Right atrium auricular region (tissue), 2 donors: Measurements from ENCODE around the gene AP1S2. TPM values are rescaled to one million over a fixed set of nuclear protein-coding genes. Genes with fewer than 3 reads are reported as not detected.

ENCODE experiments used
- DNase-seq: peaks from one replicate; pipeline ENCODE4 v3.0.0-alpha.2; 2019; ENCODE audit warnings: low spot score
- H3K27ac ChIP-seq, 2 donors: fragments of 200-600 bp; sonication (generic); 1 replicate in 1 of 2; 2 replicates in 1 of 2; pipeline ENCODE4 v1.5.1; 2016 to 2019
- H3K27me3 ChIP-seq, 2 donors: fragments of 200-600 bp; sonication (generic); one replicate each; pipeline versions ENCODE4 v1.5.1 to v1.6.0; 2017 to 2019
- H3K36me3 ChIP-seq: fragments of 200-600 bp; sonication (generic); one replicate; pipeline ENCODE4 v1.5.1; 2016
- H3K4me1 ChIP-seq, 2 donors: fragments of 200-600 bp; sonication (generic); one replicate each; pipeline versions ENCODE4 v1.5.1 to v1.6.0; 2017 to 2019
- H3K4me3 ChIP-seq, 2 donors: fragments of 200-600 bp; sonication (generic); 1 replicate in 1 of 2; 2 replicates in 1 of 2; pipeline ENCODE4 v1.5.1; 2017 to 2019; ENCODE audit warnings: mild to moderate bottlenecking in 1 of 2, moderate library complexity in 1 of 2
- H3K9me3 ChIP-seq, 2 donors: fragments of 200-600 bp; sonication (generic); one replicate each; pipeline ENCODE4 v1.5.1; 2019
- CTCF ChIP-seq, 2 donors: fragments of 200-600 bp; sonication (generic); IDR thresholded peaks; one replicate each; pipeline ENCODE4 v1.5.1; 2019; ENCODE audit warnings: antibody characterized with exemption in 2 of 2
- total RNA-seq, 2 donors: library from RNA; depleted of rRNA; stranded (reverse); fragments of >200 nt; gene quantifications; one replicate each; pipeline ENCODE4 v1.1.0, GENCODE V29; 2016

AP1S2 gene
- total RNA-seq, 2 donors from 2014 or later, result 101 to 184 TPM

- H3K36me3 ChIP-seq, result peaks cover 8% of the 10 kb centered on the region
- TF ChIP-seq CTCF (IDR thresholded peaks at IDR 0.05), result no peak
- H3K4me1 ChIP-seq, result no peaks in the 10 kb centered on the region
- no peaks in the 10 kb centered on the region for H3K27me3 ChIP-seq
- no peak overlapping the region for H3K4me3 ChIP-seq
- no peak overlapping the region for H3K27ac ChIP-seq
- no peaks in the 10 kb centered on the region for H3K9me3 ChIP-seq
- no peak for DNase-seq
Measured at GRCh38 chrX:15825936-15826335, 28.7 kb downstream of the AP1S2 start.

DNA sequence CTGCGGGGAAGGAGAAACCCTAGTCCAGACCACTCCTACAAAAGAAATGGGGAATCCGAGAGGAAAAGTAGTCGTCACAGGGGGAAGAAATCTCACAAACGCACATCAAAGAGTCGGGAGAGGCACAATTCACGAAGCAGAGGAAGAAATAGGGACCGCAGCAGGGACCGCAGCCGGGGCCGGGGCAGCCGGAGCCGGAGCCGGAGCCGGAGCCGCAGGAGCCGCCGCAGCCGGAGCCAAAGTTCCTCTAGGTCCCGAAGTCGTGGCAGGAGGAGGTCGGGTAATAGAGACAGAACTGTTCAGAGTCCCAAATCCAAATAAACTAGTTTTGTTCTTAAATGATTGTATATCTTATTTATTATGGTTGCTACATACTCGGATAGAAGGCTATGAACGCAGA lies 31.7 kb downstream of the AP1S2 start:
- no peak for DNase-seq
- H3K27ac ChIP-seq, result no peak overlapping the region
- no peak for TF ChIP-seq CTCF (IDR thresholded peaks at IDR 0.05)
- H3K4me1 ChIP-seq, result no peaks in the 10 kb centered on the region
- no peaks in the 10 kb centered on the region for H3K27me3 ChIP-seq
- no peaks in the 10 kb centered on the region for H3K9me3 ChIP-seq
- peaks cover 12% of the 10 kb centered on the region for H3K36me3 ChIP-seq
- H3K4me3 ChIP-seq, result no peak overlapping the region

GRCh38 chrX:15820106-15821073 lies 34.2 kb downstream of the AP1S2 start:
- Histone ChIP-seq H3K36me3 (peaks cover 12% of the 10 kb centered on the region), H3K4me3 (no peak overlapping the region), H3K9me3 (no peaks in the 10 kb centered on the region), H3K4me1 (no peaks in the 10 kb centered on the region), H3K27ac (no peak overlapping the region), H3K27me3 (no peaks in the 10 kb centered on the region)
- no peak for DNase-seq
- TF ChIP-seq CTCF (IDR thresholded peaks at IDR 0.05), result no peak

DNA sequence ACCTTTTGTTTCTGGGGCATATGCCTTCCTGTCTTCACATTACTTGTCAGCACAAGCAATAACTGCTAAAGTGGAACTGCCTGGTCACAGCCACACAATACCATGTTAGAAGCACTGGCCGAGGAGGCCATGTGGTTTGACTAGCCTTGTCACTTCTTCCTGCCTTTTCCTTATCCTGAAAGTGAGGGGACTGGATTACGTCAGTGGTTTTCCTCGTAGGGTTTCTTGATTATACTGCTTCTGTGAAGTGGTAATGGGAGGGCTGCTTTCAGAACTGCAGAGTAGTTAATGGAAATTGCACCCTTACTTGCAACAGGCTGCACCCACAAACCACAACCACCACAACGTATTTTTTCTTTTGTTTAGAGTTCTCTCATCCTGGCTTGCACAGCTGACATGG lies 37.7 kb downstream of the AP1S2 start:
- no peak overlapping the region for H3K27ac ChIP-seq
- H3K27me3 ChIP-seq, result no peaks in the 10 kb centered on the region

GRCh38 chrX:15816438-15816809 lies 38.2 kb downstream of the AP1S2 start:
- TF ChIP-seq CTCF (IDR thresholded peaks at IDR 0.05), result no peak
- no peak for DNase-seq
- no peaks in the 10 kb centered on the region for H3K4me1 ChIP-seq
- H3K27me3 ChIP-seq, result no peaks in the 10 kb centered on the region
- no peak overlapping the region for H3K4me3 ChIP-seq
- H3K27ac ChIP-seq, result no peak overlapping the region
- H3K9me3 ChIP-seq, result no peaks in the 10 kb centered on the region
- peaks cover 19% of the 10 kb centered on the region for H3K36me3 ChIP-seq

More for the DNA sequence above, 37.7 kb downstream of the AP1S2 start:
- H3K36me3 ChIP-seq, result peaks cover 15% of the 10 kb centered on the region
- DNase-seq, result no peak
- H3K4me3 ChIP-seq, result no peak overlapping the region
- no peak for TF ChIP-seq CTCF (IDR thresholded peaks at IDR 0.05)
- no peaks in the 10 kb centered on the region for H3K4me1 ChIP-seq
- H3K9me3 ChIP-seq, result no peaks in the 10 kb centered on the region
